ENCODE data around the gene CMKLR1.

DNA sequence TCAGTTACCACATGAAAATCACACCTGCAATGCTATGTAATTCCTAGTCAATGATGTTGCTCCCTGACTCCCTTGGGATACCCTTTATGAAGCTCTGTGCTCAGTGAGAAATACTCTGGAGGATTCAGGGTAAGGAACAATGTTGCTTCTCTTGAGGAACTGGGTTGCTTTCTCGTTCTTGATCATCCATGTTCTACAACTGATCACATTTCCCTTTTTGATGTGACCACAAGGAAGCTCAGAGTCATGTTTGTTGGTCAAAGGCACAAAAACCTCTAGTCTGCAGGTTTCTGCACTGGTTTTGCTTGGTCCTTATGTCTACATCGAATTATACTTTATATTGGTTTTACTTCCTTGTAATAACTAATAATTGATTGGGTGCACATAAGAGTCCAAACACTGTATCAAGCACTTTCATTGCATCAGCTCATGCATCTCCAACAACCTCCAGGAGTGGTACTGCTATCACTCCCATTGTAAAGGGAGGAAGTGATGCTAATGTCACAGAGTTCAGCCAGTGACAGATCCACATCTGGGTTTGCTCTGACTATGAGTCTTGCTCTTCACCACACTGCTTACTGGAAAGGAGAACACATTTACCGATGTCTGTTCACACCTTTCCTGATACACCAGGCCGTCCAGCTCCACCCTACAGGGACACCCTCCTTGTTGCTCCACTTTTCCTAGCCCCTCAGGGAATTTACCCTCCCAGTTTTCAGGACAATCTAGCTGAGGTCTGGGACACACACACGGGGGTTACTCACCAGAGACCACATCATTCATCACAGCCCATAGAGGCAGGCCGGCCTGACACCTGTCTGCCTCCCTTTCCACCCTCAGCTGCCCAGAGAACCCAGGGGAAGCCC lies 41.0 kb downstream of the CMKLR1 start:
- TF ChIP-seq, protein P1, sequence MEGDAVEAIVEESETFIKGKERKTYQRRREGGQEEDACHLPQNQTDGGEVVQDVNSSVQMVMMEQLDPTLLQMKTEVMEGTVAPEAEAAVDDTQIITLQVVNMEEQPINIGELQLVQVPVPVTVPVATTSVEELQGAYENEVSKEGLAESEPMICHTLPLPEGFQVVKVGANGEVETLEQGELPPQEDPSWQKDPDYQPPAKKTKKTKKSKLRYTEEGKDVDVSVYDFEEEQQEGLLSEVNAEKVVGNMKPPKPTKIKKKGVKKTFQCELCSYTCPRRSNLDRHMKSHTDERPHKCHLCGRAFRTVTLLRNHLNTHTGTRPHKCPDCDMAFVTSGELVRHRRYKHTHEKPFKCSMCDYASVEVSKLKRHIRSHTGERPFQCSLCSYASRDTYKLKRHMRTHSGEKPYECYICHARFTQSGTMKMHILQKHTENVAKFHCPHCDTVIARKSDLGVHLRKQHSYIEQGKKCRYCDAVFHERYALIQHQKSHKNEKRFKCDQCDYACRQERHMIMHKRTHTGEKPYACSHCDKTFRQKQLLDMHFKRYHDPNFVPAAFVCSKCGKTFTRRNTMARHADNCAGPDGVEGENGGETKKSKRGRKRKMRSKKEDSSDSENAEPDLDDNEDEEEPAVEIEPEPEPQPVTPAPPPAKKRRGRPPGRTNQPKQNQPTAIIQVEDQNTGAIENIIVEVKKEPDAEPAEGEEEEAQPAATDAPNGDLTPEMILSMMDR (IDR thresholded peaks at IDR 0.05; ENCODE audit: insufficient read depth, low read depth, low read length), result no peak
- TF ChIP-seq EZH2 (IDR thresholded peaks at IDR 0.05; ENCODE audit: insufficient read depth, low read length), result no peak
